Epidermal melanocyte (primary cell): ENCODE measurements around the gene SIT1.

ENCODE experiments used
- DNase-seq: peaks from one replicate; pipeline ENCODE4 v3.0.0; 2011; ENCODE audit warnings: low spot score; ENCODE audit not compliant: insufficient read length

The SIT1 gene

DNA sequence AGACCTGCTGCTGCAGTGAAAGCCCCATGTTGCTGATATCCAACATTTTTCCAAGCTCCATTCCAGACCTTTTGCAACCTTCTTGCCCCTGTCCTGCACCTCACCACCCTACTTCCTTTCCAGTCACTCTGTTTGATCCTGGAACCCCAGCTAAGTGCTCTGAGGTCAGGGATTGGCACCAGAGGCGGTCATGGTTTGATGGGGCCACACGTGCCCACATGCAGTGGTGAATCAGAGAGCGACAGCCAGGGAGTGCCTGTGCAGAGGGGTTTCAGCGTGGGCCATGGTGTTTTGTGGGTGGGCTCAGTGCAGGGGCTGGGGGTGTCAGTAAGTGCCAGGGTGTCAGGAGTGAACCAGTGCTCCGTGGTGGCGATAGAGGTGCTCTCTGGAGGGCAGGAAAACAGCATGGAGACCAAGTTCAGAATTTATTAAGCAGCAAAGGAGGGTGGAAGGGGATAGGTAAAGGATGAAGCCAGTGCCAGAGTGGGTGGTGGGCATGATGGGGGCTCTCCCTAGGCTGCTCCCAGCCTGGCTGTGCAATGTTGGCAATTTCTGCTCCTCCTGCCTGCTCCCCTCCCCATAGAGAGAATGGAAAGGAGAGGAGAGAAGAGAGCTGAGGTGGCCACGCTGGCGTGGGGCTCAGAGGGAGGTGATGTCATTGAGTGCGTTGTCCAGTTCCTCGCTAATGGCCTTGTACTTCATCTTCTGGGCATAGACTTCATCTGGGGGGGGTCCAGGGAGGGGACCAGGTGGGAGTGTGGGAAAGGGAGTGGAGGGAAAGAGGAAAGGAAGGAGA lies 32.0 kb upstream of the SIT1 start:
- no peak for DNase-seq

DNA sequence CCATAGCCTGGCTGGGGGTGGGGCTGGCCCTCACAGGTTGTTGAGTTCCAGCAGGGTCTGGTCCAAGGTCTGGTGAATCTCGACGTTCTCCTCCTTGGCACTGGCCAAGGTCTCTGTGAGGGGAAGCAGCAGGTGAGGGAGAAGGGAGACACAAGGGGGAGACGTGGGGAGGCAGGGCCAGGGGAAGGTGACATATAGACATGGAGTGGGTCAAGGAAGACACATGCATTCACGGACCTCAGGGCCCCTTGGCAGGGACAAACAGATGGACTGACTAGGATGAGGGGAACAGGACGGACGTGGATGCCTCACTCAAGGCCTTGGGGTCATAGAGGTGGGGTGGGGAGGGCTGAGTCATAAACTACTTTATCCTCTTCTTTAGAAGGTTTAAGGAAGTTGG lies 31.3 kb upstream of the SIT1 start:
- no peak for DNase-seq

DNA sequence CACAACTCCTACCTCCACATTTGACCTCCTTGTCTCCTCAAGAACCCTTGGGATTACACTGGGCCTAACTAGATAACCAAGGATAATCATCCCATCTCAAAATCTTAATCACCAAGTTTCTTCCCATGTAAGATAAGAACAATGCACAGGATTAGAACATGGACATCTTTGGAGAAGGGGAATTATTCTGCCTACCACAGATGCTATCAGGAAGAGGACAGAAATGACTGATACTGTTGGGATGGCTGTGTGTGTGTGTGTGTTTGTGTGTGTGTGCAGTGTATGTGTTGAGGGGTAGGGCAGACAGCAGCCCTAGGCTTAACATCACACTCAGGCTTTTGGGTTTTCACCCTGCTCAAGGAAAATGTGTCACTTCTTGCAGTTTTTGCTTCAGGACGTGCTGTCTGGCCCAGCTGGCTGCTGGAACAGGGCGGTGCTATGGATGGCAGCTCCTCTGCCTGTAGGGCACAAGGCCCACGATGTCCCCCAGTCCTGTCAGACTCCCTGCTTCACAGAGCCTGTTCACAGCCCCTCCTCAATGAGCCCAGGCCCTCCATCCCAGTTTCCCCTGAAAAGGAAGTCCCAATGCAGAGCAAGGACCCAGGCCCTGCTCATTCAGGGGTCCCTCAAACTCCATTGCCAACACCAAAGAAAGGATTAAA lies 30.7 kb upstream of the SIT1 start:
- no peak for DNase-seq

DNA sequence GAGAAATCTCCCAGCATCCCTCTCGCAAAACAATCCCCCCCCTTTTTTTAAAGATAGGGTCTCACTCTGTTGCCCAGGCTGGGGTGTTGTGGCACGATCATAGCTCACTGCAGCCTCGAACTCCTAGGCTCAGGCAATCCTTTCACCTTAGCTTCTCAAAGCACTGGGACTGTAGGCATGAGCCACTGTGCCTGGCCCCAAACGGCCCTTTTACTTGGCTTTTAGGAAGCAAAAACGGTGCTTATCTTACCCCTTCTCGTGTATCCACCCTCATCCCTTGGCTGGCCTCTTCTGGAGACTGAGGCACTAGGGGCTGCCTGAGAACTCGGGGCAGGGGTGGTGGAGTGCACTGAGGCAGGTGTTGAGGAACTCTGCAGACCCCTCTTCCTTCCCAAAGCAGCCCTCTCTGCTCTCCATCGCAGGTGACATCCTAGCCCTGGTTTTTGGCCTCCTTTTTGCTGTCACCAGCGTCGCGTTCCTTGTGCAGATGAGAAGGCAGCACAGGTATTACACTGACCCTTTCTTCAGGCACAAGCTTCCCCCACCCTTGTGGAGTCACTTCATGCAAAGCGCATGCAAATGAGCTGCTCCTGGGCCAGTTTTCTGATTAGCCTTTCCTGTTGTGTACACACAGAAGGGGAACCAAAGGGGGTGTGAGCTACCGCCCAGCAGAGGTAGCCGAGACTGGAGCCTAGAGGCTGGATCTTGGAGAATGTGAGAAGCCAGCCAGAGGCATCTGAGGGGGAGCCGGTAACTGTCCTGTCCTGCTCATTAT lies 29.8 kb upstream of the SIT1 start:
- DNase-seq, result no peak

DNA sequence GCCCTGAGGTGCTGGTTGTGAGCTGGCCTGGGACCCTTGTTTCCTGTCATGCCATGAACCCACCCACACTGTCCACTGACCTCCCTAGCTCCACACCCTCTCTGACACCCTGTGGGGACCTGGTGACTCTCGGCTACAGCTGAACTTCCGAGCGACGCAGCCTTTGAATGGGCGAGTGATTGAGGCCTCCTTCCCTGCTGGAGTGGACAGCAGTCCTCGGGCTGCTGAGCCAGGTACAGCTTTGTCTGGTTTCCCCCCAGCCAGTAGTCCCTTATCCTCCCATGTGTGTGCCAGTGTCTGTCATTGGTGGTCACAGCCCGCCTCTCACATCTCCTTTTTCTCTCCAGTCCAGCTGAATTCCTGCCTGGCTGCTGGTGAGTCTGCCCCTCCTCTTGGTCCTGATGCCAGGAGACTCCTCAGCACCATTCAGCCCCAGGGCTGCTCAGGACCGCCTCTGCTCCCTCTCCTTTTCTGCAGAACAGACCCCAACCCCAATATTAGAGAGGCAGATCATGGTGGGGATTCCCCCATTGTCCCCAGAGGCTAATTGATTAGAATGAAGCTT lies 29.1 kb upstream of the SIT1 start:
- no peak for DNase-seq

DNA sequence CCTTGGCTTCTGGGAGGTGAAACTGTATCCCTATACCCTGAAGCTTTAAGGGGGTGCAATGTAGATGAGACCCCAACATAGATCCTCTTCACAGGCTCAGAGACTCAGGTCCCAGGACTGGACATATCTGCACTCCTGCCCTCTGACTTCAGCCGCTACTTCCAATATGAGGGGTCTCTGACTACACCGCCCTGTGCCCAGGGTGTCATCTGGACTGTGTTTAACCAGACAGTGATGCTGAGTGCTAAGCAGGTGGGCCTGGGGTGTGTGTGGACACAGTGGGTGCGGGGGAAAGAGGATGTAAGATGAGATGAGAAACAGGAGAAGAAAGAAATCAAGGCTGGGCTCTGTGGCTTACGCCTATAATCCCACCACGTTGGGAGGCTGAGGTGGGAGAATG lies 28.4 kb upstream of the SIT1 start:
- DNase-seq, result no peak

DNA sequence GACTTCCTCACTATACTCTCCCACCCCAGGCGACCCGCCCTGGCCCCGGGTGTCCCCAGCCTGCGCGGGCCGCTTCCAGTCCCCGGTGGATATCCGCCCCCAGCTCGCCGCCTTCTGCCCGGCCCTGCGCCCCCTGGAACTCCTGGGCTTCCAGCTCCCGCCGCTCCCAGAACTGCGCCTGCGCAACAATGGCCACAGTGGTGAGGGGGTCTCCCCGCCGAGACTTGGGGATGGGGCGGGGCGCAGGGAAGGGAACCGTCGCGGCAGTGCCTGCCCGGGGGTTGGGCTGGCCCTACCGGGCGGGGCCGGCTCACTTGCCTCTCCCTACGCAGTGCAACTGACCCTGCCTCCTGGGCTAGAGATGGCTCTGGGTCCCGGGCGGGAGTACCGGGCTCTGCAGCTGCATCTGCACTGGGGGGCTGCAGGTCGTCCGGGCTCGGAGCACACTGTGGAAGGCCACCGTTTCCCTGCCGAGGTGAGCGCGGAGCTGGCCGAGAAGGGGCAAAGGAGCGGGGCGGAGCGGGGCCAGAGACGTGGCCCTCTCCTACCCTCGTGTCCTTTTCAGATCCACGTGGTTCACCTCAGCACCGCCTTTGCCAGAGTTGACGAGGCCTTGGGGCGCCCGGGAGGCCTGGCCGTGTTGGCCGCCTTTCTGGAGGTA lies 25.1 kb upstream of the SIT1 start:
- no peak for DNase-seq

DNA sequence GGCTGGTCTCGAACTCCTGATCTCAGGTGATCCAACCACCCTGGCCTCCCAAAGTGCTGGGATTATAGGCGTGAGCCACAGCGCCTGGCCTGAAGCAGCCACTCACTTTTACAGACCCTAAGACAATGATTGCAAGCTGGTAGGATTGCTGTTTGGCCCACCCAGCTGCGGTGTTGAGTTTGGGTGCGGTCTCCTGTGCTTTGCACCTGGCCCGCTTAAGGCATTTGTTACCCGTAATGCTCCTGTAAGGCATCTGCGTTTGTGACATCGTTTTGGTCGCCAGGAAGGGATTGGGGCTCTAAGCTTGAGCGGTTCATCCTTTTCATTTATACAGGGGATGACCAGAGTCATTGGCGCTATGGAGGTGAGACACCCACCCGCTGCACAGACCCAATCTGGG lies 24.5 kb upstream of the SIT1 start:
- DNase-seq, result no peak

DNA sequence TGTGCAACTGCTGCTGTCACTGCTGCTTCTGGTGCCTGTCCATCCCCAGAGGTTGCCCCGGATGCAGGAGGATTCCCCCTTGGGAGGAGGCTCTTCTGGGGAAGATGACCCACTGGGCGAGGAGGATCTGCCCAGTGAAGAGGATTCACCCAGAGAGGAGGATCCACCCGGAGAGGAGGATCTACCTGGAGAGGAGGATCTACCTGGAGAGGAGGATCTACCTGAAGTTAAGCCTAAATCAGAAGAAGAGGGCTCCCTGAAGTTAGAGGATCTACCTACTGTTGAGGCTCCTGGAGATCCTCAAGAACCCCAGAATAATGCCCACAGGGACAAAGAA lies 23.3 kb upstream of the SIT1 start:
- DNase-seq, result no peak

DNA sequence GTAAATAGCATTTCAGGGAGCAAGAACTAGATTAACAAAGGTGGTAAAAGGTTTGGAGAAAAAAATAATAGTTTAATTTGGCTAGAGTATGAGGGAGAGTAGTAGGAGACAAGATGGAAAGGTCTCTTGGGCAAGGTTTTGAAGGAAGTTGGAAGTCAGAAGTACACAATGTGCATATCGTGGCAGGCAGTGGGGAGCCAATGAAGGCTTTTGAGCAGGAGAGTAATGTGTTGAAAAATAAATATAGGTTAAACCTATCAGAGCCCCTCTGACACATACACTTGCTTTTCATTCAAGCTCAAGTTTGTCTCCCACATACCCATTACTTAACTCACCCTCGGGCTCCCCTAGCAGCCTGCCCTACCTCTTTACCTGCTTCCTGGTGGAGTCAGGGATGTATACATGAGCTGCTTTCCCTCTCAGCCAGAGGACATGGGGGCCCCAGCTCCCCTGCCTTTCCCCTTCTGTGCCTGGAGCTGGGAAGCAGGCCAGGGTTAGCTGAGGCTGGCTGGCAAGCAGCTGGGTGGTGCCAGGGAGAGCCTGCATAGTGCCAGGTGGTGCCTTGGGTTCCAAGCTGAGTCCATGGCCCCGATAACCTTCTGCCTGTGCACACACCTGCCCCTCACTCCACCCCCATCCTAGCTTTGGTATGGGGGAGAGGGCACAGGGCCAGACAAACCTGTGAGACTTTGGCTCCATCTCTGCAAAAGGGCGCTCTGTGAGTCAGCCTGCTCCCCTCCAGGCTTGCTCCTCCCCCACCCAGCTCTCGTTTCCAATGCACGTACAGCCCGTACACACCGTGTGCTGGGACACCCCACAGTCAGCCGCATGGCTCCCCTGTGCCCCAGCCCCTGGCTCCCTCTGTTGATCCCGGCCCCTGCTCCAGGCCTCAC lies 22.6 kb upstream of the SIT1 start, which contains the start of gene CA9:
Gene CA9 (plus strand): TSS at position 797 of the 893 bp plus-strand sequence. CDS start 32 bp downstream, at position 829.
- no peak for DNase-seq

DNA sequence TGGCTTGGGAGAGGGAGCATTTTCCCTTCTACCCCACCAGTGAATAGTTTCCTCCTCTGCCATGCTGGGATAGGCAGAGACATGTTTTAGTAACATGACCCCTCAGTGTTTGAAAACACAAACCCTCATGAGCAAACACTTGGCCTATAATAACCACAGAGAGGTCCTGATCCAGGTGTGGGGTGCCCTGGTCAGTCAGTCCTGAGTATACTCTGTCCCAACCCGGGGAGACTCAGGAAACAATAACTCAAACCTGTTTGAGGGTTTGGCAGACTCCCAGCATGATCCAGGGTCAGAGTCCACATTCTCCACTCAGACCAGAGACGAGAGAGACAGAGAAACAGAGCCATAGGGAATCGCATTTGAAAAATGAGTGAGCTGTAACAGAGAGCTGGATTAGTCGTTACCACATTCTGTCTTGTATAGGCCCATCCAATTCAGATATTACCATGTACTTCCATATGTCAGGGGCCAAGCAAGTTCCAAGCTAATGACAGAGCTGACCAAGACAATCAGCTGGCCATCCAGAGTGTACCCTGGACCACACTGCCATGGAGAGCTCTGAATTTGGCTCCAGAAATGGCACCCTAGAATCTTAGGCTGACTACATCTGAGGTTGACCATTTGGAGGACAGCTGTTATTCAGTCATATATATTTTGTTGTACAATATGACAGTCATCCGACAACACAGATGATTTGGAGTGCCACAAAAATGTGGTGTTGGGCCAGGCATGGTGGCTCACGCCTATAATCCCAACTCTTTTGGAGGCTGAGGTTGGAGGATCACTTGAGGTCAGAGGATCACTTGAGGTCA lies 18.8 kb upstream of the SIT1 start:
- DNase-seq, result no peak

DNA sequence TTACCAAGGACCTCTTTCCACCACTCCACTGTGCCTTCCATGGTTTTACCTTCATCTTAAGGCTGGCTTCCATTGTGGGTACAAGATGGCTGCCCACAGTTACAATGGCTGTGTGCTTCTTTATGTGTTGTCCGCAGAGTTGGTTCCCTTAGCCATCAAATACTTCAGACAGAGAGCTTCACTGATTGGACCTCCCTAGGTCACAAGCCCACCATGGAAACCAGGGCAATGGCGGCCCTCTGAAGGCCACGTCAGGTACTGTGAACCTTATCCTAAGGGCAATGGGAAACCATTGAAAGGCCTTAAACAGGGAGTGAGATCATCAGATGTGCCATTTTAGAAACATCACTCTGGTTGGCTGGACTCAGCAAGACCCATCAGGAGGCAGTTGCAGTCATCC lies 17.2 kb upstream of the SIT1 start:
- no peak for DNase-seq

DNA sequence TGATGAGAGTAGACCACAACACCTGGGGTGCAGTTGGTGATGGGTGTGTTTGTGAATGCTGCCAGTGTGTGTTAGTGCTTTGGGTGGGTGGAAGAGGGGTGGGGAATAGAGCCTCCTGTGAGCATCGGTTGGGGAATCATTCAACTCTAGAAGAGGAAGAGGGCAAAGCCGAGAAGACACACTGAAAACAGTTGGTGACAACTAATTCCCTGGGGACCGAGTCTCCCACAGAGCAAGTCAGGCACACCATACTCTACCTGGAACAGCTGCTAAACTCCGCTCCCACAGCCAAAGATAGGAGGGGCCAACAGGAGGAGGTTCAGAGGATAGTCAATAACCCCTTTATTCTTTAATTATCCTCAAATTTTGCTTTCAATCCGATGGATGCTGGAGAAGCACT lies 15.8 kb upstream of the SIT1 start:
- no peak for DNase-seq

DNA sequence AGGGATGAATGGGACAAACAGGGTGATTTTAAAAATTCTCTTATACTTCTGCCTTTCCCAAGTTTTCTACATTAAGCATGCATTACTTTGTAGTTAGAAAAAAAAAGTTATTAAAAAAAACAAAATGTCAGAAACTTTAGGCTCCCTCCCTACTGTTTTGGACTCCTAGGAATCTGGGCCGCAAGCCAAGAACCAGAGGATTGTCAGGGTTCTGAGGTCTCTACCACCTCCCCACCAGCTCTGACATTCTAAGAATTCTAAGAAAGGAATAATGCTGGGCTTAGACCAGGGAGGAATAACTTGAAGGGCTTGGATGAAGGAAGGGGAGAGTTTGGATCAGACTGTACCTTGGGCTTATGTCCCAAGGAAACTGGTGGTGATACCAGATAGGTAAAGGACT lies 15.3 kb upstream of the SIT1 start:
- no peak for DNase-seq

DNA sequence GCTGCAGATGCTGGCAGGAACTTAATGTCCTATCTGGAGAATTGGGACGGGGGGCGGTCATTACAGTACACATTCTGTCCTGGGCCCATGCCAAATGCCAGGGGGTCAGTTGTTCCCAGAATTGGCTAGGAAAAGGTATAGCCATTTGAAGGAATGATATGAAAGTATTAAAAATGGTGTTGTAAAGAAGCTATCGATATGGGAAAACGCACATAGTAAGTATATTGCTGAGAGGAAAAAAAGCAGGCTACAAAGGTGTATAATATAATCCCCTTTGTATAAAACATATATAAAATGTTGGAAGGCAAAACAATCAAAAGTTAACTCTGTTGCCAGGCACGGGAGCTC lies 14.7 kb upstream of the SIT1 start:
- no peak for DNase-seq

DNA sequence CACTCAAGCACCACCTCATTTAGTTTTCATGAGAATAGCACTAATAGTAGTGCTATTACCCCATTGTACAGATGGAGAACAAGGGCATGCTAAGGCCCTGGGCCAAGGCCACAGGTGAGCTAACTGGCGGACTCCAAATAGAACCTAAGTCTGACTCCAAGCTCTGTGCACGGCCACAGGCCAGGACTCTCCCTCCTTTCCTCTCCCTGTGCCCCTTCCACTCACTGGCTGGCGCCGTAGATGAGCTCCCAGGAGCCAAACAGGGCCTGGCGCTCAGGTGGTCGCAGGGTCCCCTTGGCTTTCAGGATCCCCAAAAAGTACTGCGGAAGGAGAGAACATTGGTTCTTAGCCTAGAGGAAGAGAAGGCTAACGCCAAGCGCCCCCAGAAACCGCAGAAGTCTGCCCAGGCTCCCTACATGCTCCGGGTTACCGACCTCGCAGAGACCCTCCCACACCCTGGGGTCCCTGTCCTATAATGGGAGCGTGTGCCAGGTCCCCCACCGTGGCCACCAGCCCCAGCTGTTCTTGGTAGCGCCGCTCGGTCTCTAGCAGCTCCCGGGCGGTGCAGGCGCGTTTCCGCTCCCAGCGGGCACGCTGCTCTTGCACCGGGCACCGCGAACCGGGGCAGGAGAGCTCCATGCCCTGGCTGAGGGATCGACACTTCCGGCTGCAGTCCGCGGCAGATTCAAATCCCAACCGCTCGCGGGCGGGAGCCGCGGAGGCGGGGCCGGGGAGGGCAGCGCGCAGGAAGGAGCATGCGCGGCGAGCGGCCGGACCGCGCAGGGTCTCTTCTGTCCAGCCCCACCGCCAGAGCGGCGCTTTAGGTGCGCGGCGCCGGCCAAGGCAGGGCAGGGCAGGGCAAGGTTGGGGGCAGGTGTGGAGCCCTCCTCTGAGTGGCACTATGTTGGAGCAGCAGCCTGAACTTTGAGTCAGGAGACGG lies 14.1 kb upstream of the SIT1 start, which contains the start of gene ARHGEF39:
Gene ARHGEF39 (minus strand): TSS at position 665 of the 940 bp plus-strand sequence. CDS start 26 bp downstream, at position 639.
- DNase-seq, result peak; percentile 96

DNA sequence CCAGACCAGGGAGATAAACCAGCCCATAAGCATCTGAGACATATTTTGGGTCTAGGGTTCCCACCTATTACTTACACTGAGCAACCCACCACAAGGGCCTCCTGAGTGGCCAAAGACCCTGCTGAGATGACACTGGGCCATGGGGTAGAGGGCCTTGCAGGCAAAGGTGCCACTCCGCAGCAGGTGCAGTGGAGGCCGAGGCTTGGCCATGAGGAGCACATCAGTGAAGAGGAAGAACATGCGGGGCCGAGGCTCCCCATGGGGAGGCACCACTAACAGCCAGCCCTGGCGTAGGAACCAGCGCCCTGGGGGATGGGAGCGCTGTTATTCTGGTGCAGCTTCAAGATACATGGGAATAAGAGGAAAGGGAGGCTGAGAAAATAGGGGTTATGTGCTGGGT lies 11.7 kb upstream of the SIT1 start:
- DNase-seq, result no peak

DNA sequence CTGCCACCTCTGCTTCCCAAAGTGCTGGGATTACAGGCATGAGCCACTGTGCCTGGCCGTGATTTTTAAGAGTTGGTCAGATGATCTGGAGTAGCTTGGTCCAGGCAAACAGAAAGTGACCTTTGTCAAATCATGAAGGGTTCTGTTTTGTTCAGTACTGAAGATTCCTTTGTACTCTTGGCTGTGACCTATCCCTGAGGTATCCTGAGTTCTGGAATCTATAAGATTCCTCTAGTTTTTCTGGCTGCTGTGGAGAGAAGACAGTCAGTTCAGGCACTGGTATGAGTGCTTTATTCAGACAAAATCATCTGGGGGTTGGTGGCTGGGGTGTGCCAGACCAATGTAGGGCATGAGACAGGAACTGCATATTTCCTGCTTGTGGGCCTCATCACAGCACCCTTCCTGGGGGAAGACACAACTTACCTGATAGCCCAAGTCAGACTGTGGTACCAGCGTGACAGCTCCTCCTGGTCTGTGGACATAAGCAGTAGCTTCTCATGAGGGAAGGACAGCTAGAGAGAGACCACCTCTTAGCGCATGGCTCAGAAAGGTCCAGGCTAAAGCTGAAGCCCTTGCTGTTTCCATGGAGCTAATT lies 11.1 kb upstream of the SIT1 start:
- DNase-seq, result no peak
